CD4-positive, alpha-beta memory T cell (primary cell): ENCODE data around the gene SMYD3. TPM values are rescaled to one million over a fixed set of nuclear protein-coding genes. Genes with fewer than 3 reads are reported as not detected.

Experiments
- CTCF ChIA-PET: fragments of 350-600 bp; sonication (Branson Sonifier 250); formaldehyde crosslinking; loops from one replicate; lab custom pipeline; 2021; ENCODE audit warnings: inconsistent platforms; ENCODE audit not compliant: partially characterized antibody; lab: Charles Lee
- POLR2A ChIA-PET: fragments of 350-600 bp; sonication (Branson Sonifier 250); formaldehyde crosslinking; loops from one replicate; lab custom pipeline; 2021; ENCODE audit not compliant: partially characterized antibody; lab: Charles Lee
- DNase-seq, 5 donors: peaks; one replicate each; pipeline versions ENCODE4 v3.0.0 to v3.0.0-alpha.2; 2020 to 2022; ENCODE audit warnings: mixed read lengths in 1 of 5
- H3K27ac ChIP-seq: one replicate; pipeline ENCODE4 v1.7.0; 2013; ENCODE audit warnings: low read depth, low read length
- H3K27me3 ChIP-seq: 2 replicates; pipeline ENCODE4 v1.7.0; 2013; ENCODE audit warnings: mild to moderate bottlenecking, low read length, moderate library complexity; ENCODE audit not compliant: insufficient read depth
- H3K36me3 ChIP-seq: 2 replicates; pipeline ENCODE4 v1.7.0; 2013; ENCODE audit warnings: mild to moderate bottlenecking, low read length, moderate library complexity; ENCODE audit not compliant: insufficient read depth
- H3K4me1 ChIP-seq: 2 replicates; pipeline ENCODE4 v1.7.0; 2013; ENCODE audit warnings: mild to moderate bottlenecking, low read length, moderate library complexity; ENCODE audit not compliant: insufficient read depth
- H3K4me3 ChIP-seq, 2 donors: one replicate each; pipeline ENCODE4 v1.7.0; 2013; ENCODE audit warnings: low read length in 2 of 2, mild to moderate bottlenecking in 1 of 2
- H3K9me3 ChIP-seq, 2 donors: one replicate each; pipeline ENCODE4 v1.7.0; 2013; ENCODE audit warnings: low read length in 2 of 2, control low read depth in 1 of 2; ENCODE audit not compliant: control insufficient read depth in 1 of 2
- H3K27ac Mint-ChIP-seq, 7 donors: one replicate each; pipeline ENCODE4 v1.8.0; 2020 to 2021; ENCODE audit warnings: mixed read lengths in 7 of 7, mild to moderate bottlenecking in 6 of 7, inconsistent platforms in 3 of 7, moderate library complexity in 3 of 7
- H3K27me3 Mint-ChIP-seq, 2 donors: one replicate each; pipeline ENCODE4 v1.8.0; 2020 to 2021; ENCODE audit warnings: mixed read lengths in 2 of 2
- H3K36me3 Mint-ChIP-seq, 2 donors: one replicate each; pipeline ENCODE4 v1.8.0; 2020 to 2021; ENCODE audit warnings: mixed read lengths in 2 of 2, inconsistent platforms in 1 of 2, mild to moderate bottlenecking in 1 of 2
- H3K4me1 Mint-ChIP-seq, 4 donors: one replicate each; pipeline ENCODE4 v1.8.0; 2020 to 2021; ENCODE audit warnings: mixed read lengths in 4 of 4, mild to moderate bottlenecking in 1 of 4
- H3K4me3 Mint-ChIP-seq, 8 donors: one replicate each; pipeline ENCODE4 v1.8.0; 2020 to 2021; ENCODE audit warnings: mixed read lengths in 8 of 8, mild to moderate bottlenecking in 7 of 8, moderate library complexity in 6 of 8, inconsistent platforms in 3 of 8
- H3K9me3 Mint-ChIP-seq, 8 donors: one replicate each; pipeline ENCODE4 v1.8.0; 2020 to 2021; ENCODE audit warnings: mixed read lengths in 8 of 8, mild to moderate bottlenecking in 5 of 8, inconsistent platforms in 3 of 8, moderate library complexity in 1 of 8
- intact Hi-C: fragments of 100-400 bp; cut with micrococcal nuclease; formaldehyde crosslinking; loops from one replicate; pipeline ENCODE4 v1.15.1; 2023
- polyA plus RNA-seq, 2 donors: library from polyadenylated mRNA; unstranded; fragments of 300-500 nt; fragmentation: Illumina TruSeq; gene quantifications; one replicate each; pipeline ENCODE4 v1.2.3, GENCODE V29; 2021
- total RNA-seq, 2 experiments: library from RNA; stranded (reverse); gene quantifications; one replicate each; pipeline ENCODE4 v1.2.3, GENCODE V29; 2021

Gene SMYD3
- total and polyA plus RNA-seq, 4 experiments from 2014 or later, result 19.5 to 28.9 (median 22.9) TPM

DNA sequence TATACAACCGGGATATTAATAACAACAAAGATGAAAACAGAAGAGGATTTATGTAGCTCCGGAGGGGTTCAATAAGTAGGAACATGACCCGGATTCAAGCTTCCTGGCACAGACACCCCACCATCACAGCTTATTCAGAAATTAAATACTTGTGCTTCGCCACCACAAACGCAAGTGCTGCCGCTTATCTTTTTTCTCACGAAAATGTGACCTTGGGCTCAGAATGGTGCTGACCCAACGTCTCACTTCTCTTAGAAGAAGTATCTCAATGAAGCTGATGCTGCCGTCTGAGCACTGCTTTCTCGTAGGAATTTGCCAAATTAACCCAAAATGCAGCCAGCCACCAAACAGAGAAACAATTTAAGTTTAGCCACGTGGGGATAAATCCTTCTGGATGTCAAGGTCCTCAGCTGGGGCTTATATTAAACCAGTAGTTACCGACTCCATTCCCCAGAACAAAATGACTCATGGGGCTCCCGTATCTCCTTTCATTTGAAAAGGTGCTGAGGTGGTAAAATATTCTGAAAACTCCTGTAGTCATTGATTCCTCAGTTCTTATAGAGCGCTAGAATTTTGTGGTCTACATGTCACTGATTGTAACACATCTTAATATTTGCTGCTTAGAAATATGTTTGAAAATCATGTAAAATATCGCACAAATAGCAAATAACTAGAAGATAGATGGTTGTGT lies 466.7 kb downstream of the SMYD3 start:
- no peaks in the 10 kb centered on the region for H3K27me3 ChIP-seq
- no peak overlapping the region for H3K4me3 ChIP-seq
- H3K27ac Mint-ChIP-seq, result no peak overlapping the region
- no peaks in the 10 kb centered on the region for H3K4me1 Mint-ChIP-seq
- peaks cover 1 to 4% of the 10 kb centered on the region in 2 donors for H3K36me3 Mint-ChIP-seq
- intact Hi-C loops, result no loop called here
- POLR2A ChIA-PET, result no interaction called here
- CTCF ChIA-PET, result interaction anchor here (0.8 kb wide), 1 partner anchor 8 kb away, joined by 3 read pairs; no protein-coding TSS in a partner anchor
- no peak for DNase-seq
- H3K9me3 Mint-ChIP-seq, result peaks cover 0 to 4% (median under 1%) of the 10 kb centered on the region in 8 donors
- no peak overlapping the region for H3K27ac ChIP-seq
- H3K4me1 ChIP-seq, result no peaks in the 10 kb centered on the region
- H3K9me3 ChIP-seq, result no peaks in the 10 kb centered on the region
- no peak overlapping the region for H3K4me3 Mint-ChIP-seq
- H3K36me3 ChIP-seq, result no peaks in the 10 kb centered on the region
- no peaks in the 10 kb centered on the region for H3K27me3 Mint-ChIP-seq

DNA sequence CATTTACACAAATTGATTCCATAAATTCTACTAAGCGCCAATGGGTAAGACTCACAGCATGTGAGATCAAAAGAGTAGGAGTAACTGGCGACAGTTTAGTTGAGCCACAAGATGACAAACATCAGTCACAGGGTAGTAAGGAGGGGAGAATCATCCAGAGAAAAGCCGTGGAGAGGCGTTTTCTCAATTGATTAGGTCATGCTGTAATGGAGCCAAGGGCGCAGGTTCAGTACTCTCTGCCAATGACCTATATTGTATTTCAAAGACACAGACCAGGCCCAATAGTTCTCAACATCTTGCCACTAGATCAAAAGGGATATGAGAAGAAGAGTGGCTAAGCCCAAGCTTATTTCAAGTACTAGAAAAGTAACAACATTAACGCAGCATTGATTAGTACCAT lies 467.5 kb downstream of the SMYD3 start:
- peaks cover 0 to 1% (median 0%) of the 10 kb centered on the region in 8 donors for H3K9me3 Mint-ChIP-seq
- H3K27me3 Mint-ChIP-seq, result no peaks in the 10 kb centered on the region
- no peaks in the 10 kb centered on the region for H3K9me3 ChIP-seq
- no peak overlapping the region for H3K4me3 ChIP-seq
- DNase-seq, result no peak
- no peaks in the 10 kb centered on the region for H3K4me1 Mint-ChIP-seq
- H3K36me3 Mint-ChIP-seq, result peaks cover 1 to 4% of the 10 kb centered on the region in 2 donors
- intact Hi-C loops, result no loop called here
- H3K36me3 ChIP-seq, result no peaks in the 10 kb centered on the region
- no peaks in the 10 kb centered on the region for H3K27me3 ChIP-seq
- no peak overlapping the region for H3K27ac Mint-ChIP-seq
- H3K27ac ChIP-seq, result no peak overlapping the region
- CTCF ChIA-PET, result no interaction called here
- POLR2A ChIA-PET, result no interaction called here
- no peaks in the 10 kb centered on the region for H3K4me1 ChIP-seq
- no peak overlapping the region for H3K4me3 Mint-ChIP-seq

- H3K36me3 Mint-ChIP-seq, result peaks cover 0 to 4% of the 10 kb centered on the region in 2 donors
- H3K4me1 Mint-ChIP-seq, result no peaks in the 10 kb centered on the region
- ChIA-PET CTCF (no interaction called here), POLR2A (no interaction called here)
- Histone ChIP-seq H3K4me3 (no peak overlapping the region), H3K4me1 (no peaks in the 10 kb centered on the region), H3K27ac (no peak overlapping the region), H3K9me3 (no peaks in the 10 kb centered on the region), H3K36me3 (no peaks in the 10 kb centered on the region), H3K27me3 (no peaks in the 10 kb centered on the region)
- H3K4me3 Mint-ChIP-seq, result no peak overlapping the region
- H3K27me3 Mint-ChIP-seq, result no peaks in the 10 kb centered on the region
- H3K9me3 Mint-ChIP-seq, result peaks cover 0 to 2% (median 0%) of the 10 kb centered on the region in 8 donors
- intact Hi-C loops, result no loop called here
- no peak overlapping the region for H3K27ac Mint-ChIP-seq
- DNase-seq, result no peak
Measured at GRCh38 chr1:246037832-246038231, 469.2 kb downstream of the SMYD3 start.

DNA sequence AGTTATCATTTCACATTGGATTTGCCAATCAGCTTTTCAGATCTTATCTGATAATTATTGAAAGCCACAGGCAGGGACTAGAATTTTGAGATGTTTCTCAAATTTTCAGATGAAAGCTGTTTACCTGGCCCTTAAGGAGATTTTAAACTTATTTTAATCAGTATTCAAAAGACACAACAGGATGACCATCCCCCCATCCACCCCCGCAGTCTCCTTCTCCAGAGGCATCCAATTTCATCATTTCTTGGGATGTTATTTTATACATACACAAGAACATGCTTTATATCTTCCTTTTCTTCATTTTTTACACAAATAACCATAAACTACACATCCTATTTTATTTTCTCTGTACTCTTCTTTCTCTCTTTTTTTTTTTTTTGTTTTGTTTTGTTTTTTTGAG lies 470.9 kb downstream of the SMYD3 start:
- Mint-ChIP-seq H3K4me1 (no peaks in the 10 kb centered on the region), H3K27me3 (no peaks in the 10 kb centered on the region), H3K36me3 (peaks cover 0 to 4% of the 10 kb centered on the region in 2 donors), H3K27ac (no peak overlapping the region), H3K4me3 (no peak overlapping the region), H3K9me3 (peaks cover 0 to 2% (median 0%) of the 10 kb centered on the region in 8 donors)
- no peaks in the 10 kb centered on the region for H3K9me3 ChIP-seq
- no peak for DNase-seq
- H3K27me3 ChIP-seq, result no peaks in the 10 kb centered on the region
- intact Hi-C loops, result no loop called here
- CTCF ChIA-PET, result no interaction called here
- no peak overlapping the region for H3K27ac ChIP-seq
- H3K4me1 ChIP-seq, result no peaks in the 10 kb centered on the region
- no peak overlapping the region for H3K4me3 ChIP-seq
- H3K36me3 ChIP-seq, result no peaks in the 10 kb centered on the region
- POLR2A ChIA-PET, result no interaction called here

GRCh38 chr1:246035060-246035541 lies 472.0 kb downstream of the SMYD3 start:
- Histone ChIP-seq H3K4me3 (no peak overlapping the region), H3K27ac (no peak overlapping the region), H3K4me1 (no peaks in the 10 kb centered on the region), H3K27me3 (no peaks in the 10 kb centered on the region), H3K9me3 (no peaks in the 10 kb centered on the region), H3K36me3 (no peaks in the 10 kb centered on the region)
- ChIA-PET CTCF (no interaction called here), POLR2A (no interaction called here)
- Mint-ChIP-seq H3K4me1 (no peaks in the 10 kb centered on the region), H3K9me3 (peaks cover 0 to 3% (median 0%) of the 10 kb centered on the region in 8 donors), H3K27me3 (no peaks in the 10 kb centered on the region), H3K27ac (no peak overlapping the region), H3K36me3 (peaks cover 0 to 5% of the 10 kb centered on the region in 2 donors), H3K4me3 (no peak overlapping the region)
- no peak for DNase-seq
- intact Hi-C loops, result no loop called here

DNA sequence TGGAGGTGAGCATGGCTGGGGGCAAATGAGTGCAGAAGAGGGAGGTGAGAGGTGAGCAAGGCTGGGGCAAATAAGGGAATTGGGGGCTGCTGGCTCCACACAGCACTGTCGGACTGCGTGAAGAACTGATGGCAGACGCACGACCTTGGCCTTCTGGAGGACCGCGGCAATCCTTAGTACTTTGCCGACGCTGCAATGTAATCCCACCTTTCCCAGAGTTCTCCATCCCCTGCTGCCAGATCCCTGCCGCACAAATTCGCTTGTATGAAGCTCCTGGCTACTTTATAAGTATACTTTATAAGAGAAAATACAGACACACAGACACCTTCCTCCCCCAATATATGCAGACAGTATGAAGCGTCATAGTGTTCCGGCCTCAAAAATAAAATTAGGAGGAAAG lies 472.4 kb downstream of the SMYD3 start:
- Mint-ChIP-seq H3K27ac (no peak overlapping the region), H3K4me3 (no peak overlapping the region), H3K9me3 (peaks cover 0 to 3% (median 0%) of the 10 kb centered on the region in 8 donors), H3K36me3 (peaks cover 0 to 6% of the 10 kb centered on the region in 2 donors), H3K4me1 (no peaks in the 10 kb centered on the region), H3K27me3 (no peaks in the 10 kb centered on the region)
- no peak overlapping the region for H3K27ac ChIP-seq
- no peak for DNase-seq
- no peaks in the 10 kb centered on the region for H3K9me3 ChIP-seq
- no peak overlapping the region for H3K4me3 ChIP-seq
- H3K4me1 ChIP-seq, result no peaks in the 10 kb centered on the region
- no peaks in the 10 kb centered on the region for H3K36me3 ChIP-seq
- CTCF ChIA-PET, result no interaction called here
- no peaks in the 10 kb centered on the region for H3K27me3 ChIP-seq
- POLR2A ChIA-PET, result no interaction called here
- intact Hi-C loops, result no loop called here

- intact Hi-C loops, result no loop called here
- peaks cover 0 to 5% (median 1%) of the 10 kb centered on the region in 8 donors for H3K9me3 Mint-ChIP-seq
- peaks cover 0 to 3% (median 0%) of the 10 kb centered on the region in 4 donors for H3K4me1 Mint-ChIP-seq
- POLR2A ChIA-PET, result no interaction called here
- no peak overlapping the region for H3K27ac Mint-ChIP-seq
- Histone ChIP-seq H3K36me3 (no peaks in the 10 kb centered on the region), H3K9me3 (no peaks in the 10 kb centered on the region), H3K4me1 (no peaks in the 10 kb centered on the region), H3K4me3 (no peak overlapping the region), H3K27ac (no peak overlapping the region), H3K27me3 (no peaks in the 10 kb centered on the region)
- no peak for DNase-seq
- H3K4me3 Mint-ChIP-seq, result no peak overlapping the region
- CTCF ChIA-PET, result no interaction called here
- H3K27me3 Mint-ChIP-seq, result no peaks in the 10 kb centered on the region
- peaks cover 0 to 6% of the 10 kb centered on the region in 2 donors for H3K36me3 Mint-ChIP-seq
Measured at GRCh38 chr1:246032984-246033383, 474.1 kb downstream of the SMYD3 start.
